DMS153 (cell line): ENCODE data around the gene MAPK8IP3.

Source experiments
- DNase-seq: peaks from one replicate; lab custom pipeline; 2025; lab: John Stamatoyannopoulos, UW

The MAPK8IP3 gene

DNA sequence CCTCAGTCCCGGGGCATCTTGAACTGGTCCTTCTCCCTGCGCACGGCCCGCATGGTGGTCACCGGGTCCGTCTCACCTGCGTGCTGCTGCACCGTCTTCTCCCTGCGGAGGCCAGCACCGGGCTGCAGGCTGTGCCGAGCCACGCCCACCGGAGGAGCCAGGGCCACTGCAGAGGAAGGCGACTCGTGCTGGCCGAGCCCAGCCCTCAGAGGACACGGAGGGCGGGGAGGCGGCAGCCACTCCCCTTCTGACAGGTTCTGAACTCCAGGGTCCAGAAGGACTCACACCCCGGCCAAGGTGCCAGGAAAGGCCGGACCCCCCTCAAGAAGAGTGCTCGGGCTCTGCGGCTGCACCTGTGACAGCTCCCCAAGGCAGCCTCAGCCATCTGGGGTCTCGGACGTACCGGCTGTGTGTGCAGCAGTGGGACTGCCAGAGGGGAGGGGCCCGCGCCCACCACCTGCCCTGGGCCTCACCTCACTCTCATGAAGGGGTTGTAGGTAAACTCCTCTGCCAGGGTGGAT, 103.3 kb downstream of the MAPK8IP3 start:
- no peak for DNase-seq

- DNase-seq: no peak
Observed at GRCh38 chr16:1810106-1810505, 104.1 kb downstream of the MAPK8IP3 start.

GRCh38 chr16:1810536-1810935, 104.5 kb downstream of the MAPK8IP3 start:
- no peak for DNase-seq

- peak; percentile 12 for DNase-seq
Observed at GRCh38 chr16:1812732-1813163, 106.8 kb downstream of the MAPK8IP3 start.

DNA sequence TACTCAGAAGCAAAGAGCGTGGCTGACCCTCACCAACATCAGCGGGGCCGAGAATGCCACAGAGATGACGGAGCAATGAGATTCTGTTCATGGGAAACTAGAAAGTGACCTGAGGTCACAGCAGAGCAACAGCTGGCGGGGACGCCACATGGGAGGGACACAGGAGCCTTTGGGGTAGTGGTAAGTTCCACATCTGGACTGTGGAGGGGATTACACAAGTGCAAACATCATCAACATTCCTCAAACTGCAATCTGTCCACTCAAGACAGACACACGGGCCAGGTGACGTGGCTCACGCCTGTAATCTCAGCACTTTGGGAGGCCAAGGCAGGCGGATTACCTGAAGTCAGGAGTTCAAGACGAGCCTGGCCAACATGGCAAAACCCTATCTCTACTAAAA, 109.5 kb downstream of the MAPK8IP3 start:
- no peak for DNase-seq

GRCh38 chr16:1816396-1817275, 110.6 kb downstream of the MAPK8IP3 start:
- DNase-seq: no peak

GRCh38 chr16:1817276-1817589, 111.2 kb downstream of the MAPK8IP3 start:
- DNase-seq: no peak

GRCh38 chr16:1817716-1818115, 111.7 kb downstream of the MAPK8IP3 start:
- no peak for DNase-seq

GRCh38 chr16:1818204-1818872, 112.3 kb downstream of the MAPK8IP3 start:
- DNase-seq: no peak

- no peak for DNase-seq
Observed at GRCh38 chr16:1818873-1819525, 113.0 kb downstream of the MAPK8IP3 start.

- DNase-seq: no peak
Observed at GRCh38 chr16:1819611-1820010, 113.6 kb downstream of the MAPK8IP3 start.
